GM23248 (cell line): ENCODE results near the gene GCSH. TPM values are rescaled to one million over a fixed set of nuclear protein-coding genes. Genes with fewer than 3 reads are reported as not detected.

Experiments used
- DNase-seq: peaks from one replicate; pipeline ENCODE4 v3.0.0-alpha.2; 2015
- H2AFZ ChIP-seq: fragments of 200-600 bp; sonication (generic); 2 replicates; pipeline ENCODE4 v1.6.1; 2016; ENCODE audit warnings: antibody characterized with exemption
- H3F3A ChIP-seq: fragments of 200-600 bp; sonication (generic); 2 replicates; pipeline ENCODE4 v1.6.1; 2016; ENCODE audit warnings: mild to moderate bottlenecking, antibody characterized with exemption, mixed run types; ENCODE audit not compliant: insufficient read depth
- H3K27ac ChIP-seq: fragments of 200-600 bp; sonication (generic); 2 replicates; pipeline ENCODE4 v1.5.1; 2016; ENCODE audit warnings: mild to moderate bottlenecking
- H3K27me3 ChIP-seq: fragments of 200-600 bp; sonication (generic); replicated peaks from 2 replicates; pipeline ENCODE4 v1.6.1; 2016; ENCODE audit warnings: mild to moderate bottlenecking; ENCODE audit not compliant: insufficient read depth
- H3K36me3 ChIP-seq: fragments of 200-600 bp; sonication (generic); 2 replicates; pipeline ENCODE4 v1.6.1; 2016; ENCODE audit warnings: low read depth, mild to moderate bottlenecking
- H3K4me1 ChIP-seq: fragments of 200-600 bp; sonication (generic); 2 replicates; pipeline ENCODE4 v1.6.1; 2016; ENCODE audit warnings: mild to moderate bottlenecking; ENCODE audit not compliant: insufficient read depth
- H3K4me2 ChIP-seq: fragments of 200-600 bp; sonication (generic); one replicate; pipeline ENCODE4 v1.6.1; 2016; ENCODE audit warnings: mild to moderate bottlenecking; ENCODE audit not compliant: unreplicated experiment
- H3K4me3 ChIP-seq: fragments of 200-600 bp; sonication (generic); 2 replicates; pipeline ENCODE4 v1.5.1; 2016; ENCODE audit warnings: mild to moderate bottlenecking
- H3K79me2 ChIP-seq: fragments of 200-600 bp; sonication (generic); 2 replicates; pipeline ENCODE4 v1.6.1; 2016; ENCODE audit warnings: mild to moderate bottlenecking; ENCODE audit not compliant: insufficient read depth
- H3K9ac ChIP-seq: fragments of 200-600 bp; sonication (generic); 2 replicates; pipeline ENCODE4 v1.6.1; 2016; ENCODE audit warnings: mild to moderate bottlenecking
- H3K9me2 ChIP-seq: fragments of 200-600 bp; sonication (generic); 2 replicates; pipeline ENCODE4 v1.6.1; 2016; ENCODE audit warnings: mixed run types, mild to moderate bottlenecking, moderate library complexity; ENCODE audit not compliant: insufficient read depth
- H3K9me3 ChIP-seq: fragments of 200-600 bp; sonication (generic); one replicate; pipeline ENCODE4 v1.6.1; 2017; ENCODE audit warnings: low read depth
- H4K20me1 ChIP-seq: fragments of 200-600 bp; sonication (generic); 2 replicates; pipeline ENCODE4 v1.6.0; 2016; ENCODE audit not compliant: insufficient read depth
- EZH2 ChIP-seq: fragments of 200-600 bp; sonication (generic); IDR thresholded peaks from 2 replicates; pipeline ENCODE4 v1.6.1; 2018; ENCODE audit warnings: antibody characterized with exemption, mild to moderate bottlenecking; ENCODE audit not compliant: insufficient read depth, poor library complexity, severe bottlenecking
- EZH2phosphoT487 ChIP-seq: fragments of 200-600 bp; sonication (generic); IDR thresholded peaks from 2 replicates; pipeline ENCODE4 v1.6.1; 2018; ENCODE audit warnings: antibody characterized with exemption, moderate library complexity, mild to moderate bottlenecking, low read depth; ENCODE audit not compliant: insufficient read depth
- WGBS, 2 experiments: methylation state at CpG; one replicate each; pipeline ENCODE4 v1.1.6; 2015 to 2017; ENCODE audit warnings: low lambda C conversion rate in 2 of 2, low coverage in 1 of 2; ENCODE audit errors: missing lambda C conversion rate in 2 of 2; 5-methylcytosine and 5-hydroxymethylcytosine counted together
- in situ Hi-C: fragments of 300-500 bp; cut with MboI; formaldehyde crosslinking; loops from 2 replicates; pipeline ENCODE4 v1.15.0; 2020
- polyA plus RNA-seq: library from polyadenylated mRNA; unstranded; fragments of >200 nt; fragmentation: Nextera tagmentation; extraction: Ambion mirVana; gene quantifications from 2 replicates; pipeline ENCODE4 v1.2.1, GENCODE V29; 2016
- total RNA-seq: library from RNA; depleted of rRNA; stranded (reverse); fragments of >200 nt; shearing (Covaris generic); gene quantifications from 2 replicates; pipeline ENCODE4 v1.2.3, GENCODE V29; 2014

GCSH gene
- total and polyA plus RNA-seq, 2 experiments from 2014 or later: 26.3 to 57.0 TPM

- in situ Hi-C loops: no loop called here
- Histone ChIP-seq H3K4me3 (no peak overlapping the region), H3F3A (no peaks in the 10 kb centered on the region), H3K79me2 (no peaks in the 10 kb centered on the region), H3K4me2 (no peak overlapping the region), H3K9me2 (no peaks in the 10 kb centered on the region), H3K9ac (no peak overlapping the region), H3K36me3 (no peaks in the 10 kb centered on the region), H3K9me3 (no peaks in the 10 kb centered on the region), H3K4me1 (no peaks in the 10 kb centered on the region), H3K27me3 (no peaks in the 10 kb centered on the region), H4K20me1 (no peaks in the 10 kb centered on the region), H3K27ac (no peak overlapping the region), H2AFZ (no peak overlapping the region)
- 49 to 58% methylated on average over 7 to 9 of the region's 9 CpGs for WGBS, 2 experiments
- TF ChIP-seq EZH2 (no peak), EZH2phosphoT487 (no peak)
- DNase-seq: no peak
These were observed 42.8 kb upstream of the GCSH start for GRCh38 chr16:81138831-81139557.

- no peaks in the 10 kb centered on the region for H3K4me1 ChIP-seq
- no peaks in the 10 kb centered on the region for H3K9me2 ChIP-seq
- H3K9me3 ChIP-seq: no peaks in the 10 kb centered on the region
- no peak overlapping the region for H3K4me2 ChIP-seq
- no peak overlapping the region for H3K4me3 ChIP-seq
- H2AFZ ChIP-seq: no peak overlapping the region
- no peaks in the 10 kb centered on the region for H4K20me1 ChIP-seq
- no peak overlapping the region for H3K27ac ChIP-seq
- no peak for DNase-seq
- in situ Hi-C loops: no loop called here
- no peaks in the 10 kb centered on the region for H3K79me2 ChIP-seq
- no peak overlapping the region for H3K9ac ChIP-seq
- no peaks in the 10 kb centered on the region for H3F3A ChIP-seq
- 64 to 65% methylated on average over 9 of the region's 9 CpGs for WGBS, 2 experiments
- TF ChIP-seq EZH2: no peak
- TF ChIP-seq EZH2phosphoT487: no peak
- no peaks in the 10 kb centered on the region for H3K27me3 ChIP-seq
- H3K36me3 ChIP-seq: no peaks in the 10 kb centered on the region
These were observed 41.6 kb upstream of the GCSH start for GRCh38 chr16:81137754-81138153.

DNA sequence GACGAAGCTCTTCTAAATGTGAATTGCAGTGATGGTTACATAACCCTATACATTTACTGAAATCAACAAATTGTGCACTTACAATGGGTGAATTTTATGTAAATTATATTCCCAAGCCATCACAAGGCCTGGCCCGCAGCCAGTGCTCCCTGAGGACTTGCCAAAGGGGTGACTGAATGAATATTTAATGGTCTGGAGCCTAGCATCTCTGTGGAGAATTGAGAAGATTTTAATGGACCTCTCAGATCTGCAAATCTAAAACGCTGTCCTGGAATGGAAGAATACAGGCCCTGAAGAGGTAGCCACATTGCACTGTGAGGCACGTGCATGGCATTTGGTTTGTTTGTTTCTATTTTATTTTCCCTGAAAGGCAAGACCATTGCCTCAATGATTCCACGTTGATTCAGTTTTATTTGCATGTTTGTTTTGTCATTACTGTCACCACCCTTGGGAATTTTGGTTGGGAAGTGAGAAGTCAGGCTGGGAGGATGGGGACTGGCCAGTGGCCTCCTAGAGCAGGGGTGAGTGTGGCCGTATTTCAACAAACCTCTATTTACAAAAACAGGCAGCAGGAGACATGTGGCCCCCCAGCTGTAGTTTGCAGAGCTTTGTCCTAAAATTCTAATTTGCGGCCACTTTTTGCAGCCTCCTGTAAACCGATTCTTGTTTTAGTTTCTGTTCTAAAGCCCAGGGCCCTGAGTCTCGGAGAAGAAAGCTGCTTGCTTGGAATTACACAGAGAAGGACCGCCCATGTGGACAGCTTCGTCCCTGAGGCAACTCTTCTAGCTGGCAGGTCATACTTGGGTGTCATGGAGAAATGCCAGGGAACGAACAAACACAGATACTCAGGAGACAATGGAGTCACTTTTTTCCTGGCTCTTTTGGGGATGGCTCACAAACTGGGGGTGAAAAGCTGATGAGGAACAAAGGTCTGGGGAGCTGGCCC, 40.5 kb upstream of the GCSH start:
- Histone ChIP-seq H3K27me3 (no peaks in the 10 kb centered on the region), H2AFZ (no peak overlapping the region), H3F3A (no peaks in the 10 kb centered on the region), H3K9ac (no peak overlapping the region), H3K36me3 (no peaks in the 10 kb centered on the region), H3K9me2 (no peaks in the 10 kb centered on the region), H3K4me2 (no peak overlapping the region), H4K20me1 (no peaks in the 10 kb centered on the region), H3K27ac (no peak overlapping the region), H3K4me3 (no peak overlapping the region), H3K4me1 (no peaks in the 10 kb centered on the region), H3K79me2 (no peaks in the 10 kb centered on the region), H3K9me3 (no peaks in the 10 kb centered on the region)
- no peak for TF ChIP-seq EZH2
- no peak for TF ChIP-seq EZH2phosphoT487
- in situ Hi-C loops: no loop called here
- peak; percentile 17 for DNase-seq
- 40 to 44% methylated on average over 12 of the region's 12 CpGs for WGBS, 2 experiments

- WGBS, 2 experiments: 57 to 71% methylated on average over 6 of the region's 6 CpGs
- no peak for DNase-seq
- Histone ChIP-seq H3F3A (peaks cover 5% of the 10 kb centered on the region; the same call in 1 of the 2 replicates), H3K27ac (no peak overlapping the region), H2AFZ (no peak overlapping the region), H3K4me1 (no peaks in the 10 kb centered on the region; the same call in none of the 2 replicates), H3K4me3 (no peak overlapping the region), H3K9ac (no peak overlapping the region), H3K9me3 (no peaks in the 10 kb centered on the region), H3K27me3 (no peaks in the 10 kb centered on the region), H3K9me2 (no peaks in the 10 kb centered on the region), H3K36me3 (no peaks in the 10 kb centered on the region), H3K79me2 (no peaks in the 10 kb centered on the region), H4K20me1 (no peaks in the 10 kb centered on the region), H3K4me2 (no peak overlapping the region)
- TF ChIP-seq EZH2 (no peak), EZH2phosphoT487 (no peak)
- in situ Hi-C loops: no loop called here
These were observed 33.9 kb upstream of the GCSH start for GRCh38 chr16:81130126-81130525.
